HepG2 (cell line): ENCODE results near the gene ASF1B. TPM values are rescaled to one million over a fixed set of nuclear protein-coding genes. Genes with fewer than 3 reads are reported as not detected.

Experiments
- DMAP1 ChIP-seq: IDR thresholded peaks from 2 replicates; pipeline ENCODE4 v1.6.1; 2016
- HMG20B ChIP-seq: conservative IDR thresholded peaks from 2 replicates; pipeline ENCODE4 v1.6.1; 2016; ENCODE audit warnings: missing genetic modification reagents, missing compliant biosample characterization
- KAT8 ChIP-seq: IDR thresholded peaks from 2 replicates; pipeline ENCODE4 v1.6.1; 2016; ENCODE audit warnings: missing genetic modification reagents, missing compliant biosample characterization
- KDM5A ChIP-seq: fragments of 200-600 bp; sonication (generic); IDR thresholded peaks from 2 replicates; pipeline ENCODE4 v1.7.0; 2018; ENCODE audit warnings: antibody characterized with exemption, mild to moderate bottlenecking, low read length, borderline replicate concordance
- LCORL ChIP-seq, 2 experiments: fragments of 450-650 bp in 1 of 2; sonication (generic) in 1 of 2; formaldehyde crosslinking in 1 of 2; IDR thresholded peaks; 2 replicates each; pipeline versions ENCODE4 v1.5.0 to v1.6.1; 2017 to 2020; ENCODE audit warnings: antibody characterized with exemption in 1 of 2, missing genetic modification reagents in 1 of 2
- MEIS1 ChIP-seq: sonication (generic); formaldehyde crosslinking; IDR thresholded peaks from 2 replicates; pipeline ENCODE4 v1.9.0; 2021; ENCODE audit warnings: mild to moderate bottlenecking, missing genetic modification reagents, moderate library complexity, borderline replicate concordance
- MEIS2 ChIP-seq: sonication (generic); formaldehyde crosslinking; IDR thresholded peaks from 2 replicates; pipeline ENCODE4 v1.9.0; 2021; ENCODE audit warnings: mild to moderate bottlenecking, missing genetic modification reagents
- NR2F6 ChIP-seq, 2 experiments: IDR thresholded peaks; 2 replicates each; pipeline ENCODE4 v1.6.1; 2016; ENCODE audit warnings: antibody characterized with exemption in 1 of 2, mild to moderate bottlenecking in 1 of 2
- PPARG ChIP-seq: conservative IDR thresholded peaks from 2 replicates; pipeline ENCODE4 v1.6.1; 2016; ENCODE audit warnings: missing biosample characterization, missing genetic modification reagents
- SP5 ChIP-seq: IDR thresholded peaks from 2 replicates; pipeline ENCODE4 v1.6.1; 2016; ENCODE audit warnings: low read depth, borderline replicate concordance
- ZBTB40 ChIP-seq, 2 experiments: fragments of 450-650 bp in 1 of 2; sonication (generic) in 1 of 2; formaldehyde crosslinking in 1 of 2; IDR thresholded peaks; 2 replicates each; pipeline versions ENCODE4 v1.6.1 to v1.8.0; 2016 to 2022; ENCODE audit warnings: antibody characterized with exemption in 1 of 2, mild to moderate bottlenecking in 1 of 2, missing genetic modification reagents in 1 of 2
- ZGPAT ChIP-seq: IDR thresholded peaks from 2 replicates; pipeline ENCODE4 v1.6.1; 2016; ENCODE audit warnings: mild to moderate bottlenecking
- polyA plus RNA-seq, 8 experiments: library from polyadenylated mRNA; depleted of rRNA in 3 of 8; stranded (reverse) in 7 of 8; unstranded in 1 of 8; fragments of >200 nt; fragmentation: Illumina TruSeq in 4 of 8; extraction: Trizol in 4 of 8; gene quantifications; 2 replicates each; pipeline versions ENCODE4 v1.2.1 to v1.2.3, GENCODE V29; 2011 to 2016; ENCODE audit warnings: low read depth in 4 of 8, missing spikeins in 1 of 8, mixed read lengths in 1 of 8; ENCODE audit not compliant: insufficient read depth in 1 of 8
- total RNA-seq, 5 experiments: library from RNA; depleted of rRNA; stranded (reverse); fragments of >200 nt; fragmentation: Illumina TruSeq; extraction: Trizol; gene quantifications; 2 replicates each; pipeline ENCODE4 v1.2.3, GENCODE V29; 2016; ENCODE audit warnings: low read depth in 1 of 5
- TF ChIP-seq, protein P1 (sequence below): sonication (generic); formaldehyde crosslinking; IDR thresholded peaks from 2 replicates; pipeline ENCODE4 v1.4.0; 2020; ENCODE audit warnings: missing genetic modification reagents, borderline replicate concordance

The ASF1B gene
- total and polyA plus RNA-seq, 2 of the 13 experiments (the other 11 are each of a cell fraction or from before 2014, with no cell fraction given), result 18.2 to 24.8 TPM

DNA sequence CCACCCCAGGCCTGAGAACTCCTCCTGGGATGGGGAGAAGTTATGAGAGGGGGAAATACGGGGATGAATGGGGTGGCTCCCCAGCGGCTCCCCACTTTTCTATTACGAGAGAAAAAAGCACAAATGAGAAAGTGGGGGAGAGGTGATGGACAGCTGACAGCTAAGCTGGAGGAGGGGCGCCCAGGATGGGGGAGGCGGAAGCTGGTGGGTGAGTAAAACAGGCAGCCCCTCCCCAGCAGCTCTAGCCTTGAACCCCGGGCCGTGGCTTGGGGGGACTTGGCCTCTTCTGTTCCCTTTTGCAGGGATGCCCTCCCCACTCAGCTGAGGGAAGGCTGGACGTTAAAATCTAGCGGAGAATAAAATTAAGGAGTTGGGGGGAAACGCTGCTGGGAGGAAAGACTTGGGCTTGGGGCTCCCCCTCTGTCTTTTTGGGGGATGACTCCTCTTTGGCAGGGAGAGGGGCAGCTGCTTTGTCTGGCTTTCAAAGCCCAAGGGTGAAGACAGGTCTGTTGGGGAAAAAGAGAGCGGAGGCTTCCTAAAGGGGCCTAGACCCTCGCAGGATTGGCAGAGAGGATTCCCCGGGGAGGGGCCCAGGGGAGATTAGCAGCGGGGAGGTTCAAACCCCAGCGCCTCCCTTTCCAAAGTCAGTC, 44.5 kb downstream of the ASF1B start (continued):
- TF ChIP-seq ZGPAT (CRISPR knock-in tag) (peak; percentile 20; the same call in 1 of the 2 replicates), KAT8 (CRISPR knock-in tag) (no peak), NR2F6 (IDR thresholded peaks at IDR 0.05) (0 out of 2 replicates have a peak, but pooled peaks have one; percentile 2), NR2F6 (CRISPR knock-in tag; IDR thresholded peaks at IDR 0.05) (no peak), HMG20B (CRISPR knock-in tag) (no peak), KDM5A (peak; percentile 19; the same call in 1 of the 2 replicates), DMAP1 (CRISPR knock-in tag) (0 out of 2 replicates have a peak, but pooled peaks have one; percentile 1), LCORL (IDR thresholded peaks at IDR 0.05) (no peak), LCORL (CRISPR knock-in tag; IDR thresholded peaks at IDR 0.05) (peak; percentile 3; the same call in 1 of the 2 replicates), SP5 (0 out of 2 replicates have a peak, but pooled peaks have one; percentile 19), ZBTB40 (IDR thresholded peaks at IDR 0.05) (no peak), ZBTB40 (CRISPR knock-in tag; IDR thresholded peaks at IDR 0.05) (peak; percentile 95), PPARG (CRISPR knock-in tag) (peak; percentile 64; the same call in 1 of the 2 replicates), MEIS2 (CRISPR knock-in tag) (peak; percentile 70; the same call in 1 of the 2 replicates), MEIS1 (0 out of 2 replicates have a peak, but pooled peaks have one; percentile 11)
- TF ChIP-seq, protein P1, sequence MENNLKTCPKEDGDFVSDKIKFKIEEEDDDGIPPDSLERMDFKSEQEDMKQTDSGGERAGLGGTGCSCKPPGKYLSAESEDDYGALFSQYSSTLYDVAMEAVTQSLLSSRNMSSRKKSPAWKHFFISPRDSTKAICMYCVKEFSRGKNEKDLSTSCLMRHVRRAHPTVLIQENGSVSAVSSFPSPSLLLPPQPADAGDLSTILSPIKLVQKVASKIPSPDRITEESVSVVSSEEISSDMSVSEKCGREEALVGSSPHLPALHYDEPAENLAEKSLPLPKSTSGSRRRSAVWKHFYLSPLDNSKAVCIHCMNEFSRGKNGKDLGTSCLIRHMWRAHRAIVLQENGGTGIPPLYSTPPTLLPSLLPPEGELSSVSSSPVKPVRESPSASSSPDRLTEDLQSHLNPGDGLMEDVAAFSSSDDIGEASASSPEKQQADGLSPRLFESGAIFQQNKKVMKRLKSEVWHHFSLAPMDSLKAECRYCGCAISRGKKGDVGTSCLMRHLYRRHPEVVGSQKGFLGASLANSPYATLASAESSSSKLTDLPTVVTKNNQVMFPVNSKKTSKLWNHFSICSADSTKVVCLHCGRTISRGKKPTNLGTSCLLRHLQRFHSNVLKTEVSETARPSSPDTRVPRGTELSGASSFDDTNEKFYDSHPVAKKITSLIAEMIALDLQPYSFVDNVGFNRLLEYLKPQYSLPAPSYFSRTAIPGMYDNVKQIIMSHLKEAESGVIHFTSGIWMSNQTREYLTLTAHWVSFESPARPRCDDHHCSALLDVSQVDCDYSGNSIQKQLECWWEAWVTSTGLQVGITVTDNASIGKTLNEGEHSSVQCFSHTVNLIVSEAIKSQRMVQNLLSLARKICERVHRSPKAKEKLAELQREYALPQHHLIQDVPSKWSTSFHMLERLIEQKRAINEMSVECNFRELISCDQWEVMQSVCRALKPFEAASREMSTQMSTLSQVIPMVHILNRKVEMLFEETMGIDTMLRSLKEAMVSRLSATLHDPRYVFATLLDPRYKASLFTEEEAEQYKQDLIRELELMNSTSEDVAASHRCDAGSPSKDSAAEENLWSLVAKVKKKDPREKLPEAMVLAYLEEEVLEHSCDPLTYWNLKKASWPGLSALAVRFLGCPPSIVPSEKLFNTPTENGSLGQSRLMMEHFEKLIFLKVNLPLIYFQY (CRISPR knock-in tag), result no peak
